Measurements from ENCODE around the gene LCT. TPM values are rescaled to one million over a fixed set of nuclear protein-coding genes. Genes with fewer than 3 reads are reported as not detected.

The LCT gene
- total RNA-seq, 2 donors from 2014 or later, result 0.57 TPM; not detected in 1

DNA sequence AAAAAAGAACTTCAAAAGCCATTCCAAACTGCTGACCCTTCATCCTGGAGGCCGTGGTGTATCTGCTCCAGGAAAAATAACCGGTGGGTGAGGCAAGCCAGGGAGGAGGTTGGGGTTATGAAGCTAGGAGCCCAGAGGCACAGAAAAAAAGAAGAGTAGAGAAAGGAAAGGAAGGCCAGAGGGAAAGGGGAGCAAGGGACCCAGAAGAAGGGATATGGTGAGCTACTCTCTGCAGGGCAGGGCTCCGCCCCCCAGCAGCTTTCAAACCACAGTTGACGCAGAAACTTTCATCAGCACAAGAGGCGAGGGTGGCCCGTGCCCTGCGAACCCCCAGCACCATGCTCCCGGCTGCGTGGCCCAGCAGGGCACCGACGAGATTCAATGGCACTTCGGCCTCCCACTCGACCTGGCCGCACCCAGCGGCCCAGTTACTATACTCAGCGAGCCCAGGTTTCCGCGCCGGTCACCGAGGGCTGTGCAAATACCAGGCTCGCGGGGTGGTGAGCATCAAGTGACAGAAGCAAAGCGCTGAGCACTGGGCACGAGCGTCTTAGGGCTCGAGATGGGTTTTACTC, 38.6 kb upstream of the LCT start:
- H3K4me1 ChIP-seq (replicated peaks), result no peaks in the 10 kb centered on the region
- no peaks in the 10 kb centered on the region for H3K27me3 ChIP-seq (replicated peaks; ENCODE audit: insufficient read depth)
- H3K36me3 ChIP-seq, result no peaks in the 10 kb centered on the region
- TF ChIP-seq, protein P1, sequence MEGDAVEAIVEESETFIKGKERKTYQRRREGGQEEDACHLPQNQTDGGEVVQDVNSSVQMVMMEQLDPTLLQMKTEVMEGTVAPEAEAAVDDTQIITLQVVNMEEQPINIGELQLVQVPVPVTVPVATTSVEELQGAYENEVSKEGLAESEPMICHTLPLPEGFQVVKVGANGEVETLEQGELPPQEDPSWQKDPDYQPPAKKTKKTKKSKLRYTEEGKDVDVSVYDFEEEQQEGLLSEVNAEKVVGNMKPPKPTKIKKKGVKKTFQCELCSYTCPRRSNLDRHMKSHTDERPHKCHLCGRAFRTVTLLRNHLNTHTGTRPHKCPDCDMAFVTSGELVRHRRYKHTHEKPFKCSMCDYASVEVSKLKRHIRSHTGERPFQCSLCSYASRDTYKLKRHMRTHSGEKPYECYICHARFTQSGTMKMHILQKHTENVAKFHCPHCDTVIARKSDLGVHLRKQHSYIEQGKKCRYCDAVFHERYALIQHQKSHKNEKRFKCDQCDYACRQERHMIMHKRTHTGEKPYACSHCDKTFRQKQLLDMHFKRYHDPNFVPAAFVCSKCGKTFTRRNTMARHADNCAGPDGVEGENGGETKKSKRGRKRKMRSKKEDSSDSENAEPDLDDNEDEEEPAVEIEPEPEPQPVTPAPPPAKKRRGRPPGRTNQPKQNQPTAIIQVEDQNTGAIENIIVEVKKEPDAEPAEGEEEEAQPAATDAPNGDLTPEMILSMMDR (IDR thresholded peaks at IDR 0.05), result no peak
- no peak for TF ChIP-seq POLR2A (IDR thresholded peaks at IDR 0.05)
- TF ChIP-seq POLR2AphosphoS5 (IDR thresholded peaks at IDR 0.05), result no peak
- no peaks in the 10 kb centered on the region for H3K9me3 ChIP-seq
- WGBS, result 1% methylated on average over 26 of the region's 26 CpGs
- intact Hi-C loops (cut with DNase I), result loop anchor here (10.0 kb wide), 1 partner anchor 131 kb away; the partner anchor contains the start of gene UBXN4
- DNase-seq (ENCODE audit: low spot score), result peak; percentile 42
- peak overlapping the region; percentile 68 to 80 for H3K27ac ChIP-seq
- H3K4me3 ChIP-seq, result peak overlapping the region; percentile 55 to 62

DNA sequence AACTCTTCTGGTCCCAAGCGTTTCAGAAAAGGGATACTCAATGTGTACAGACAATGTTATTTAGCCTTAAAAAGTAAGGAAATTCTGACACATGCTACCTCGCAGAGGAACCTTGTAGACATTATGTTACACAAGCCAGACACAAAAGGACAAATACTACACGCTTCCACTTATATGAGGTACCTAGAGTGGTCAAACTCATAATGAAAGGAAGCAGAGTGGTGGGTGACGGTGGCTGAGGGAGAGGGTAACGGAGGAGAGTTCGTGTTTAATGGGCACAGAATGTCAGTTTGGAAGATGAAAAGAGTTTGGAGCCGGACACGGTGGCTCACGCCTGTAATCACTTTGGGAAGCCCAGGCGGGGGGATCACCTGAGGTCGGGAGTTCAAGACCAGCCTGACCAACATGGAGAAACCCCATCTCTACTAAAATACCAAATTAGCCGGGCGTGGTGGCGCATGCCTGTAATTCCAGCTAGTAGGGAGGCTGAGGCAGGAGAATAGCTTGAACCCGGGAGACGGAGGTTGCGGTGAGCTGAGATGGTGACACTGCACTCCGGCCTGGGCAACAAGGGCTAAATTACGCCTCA, 37.9 kb upstream of the LCT start:
- Histone ChIP-seq H3K36me3 (no peaks in the 10 kb centered on the region), H3K4me1 (replicated peaks) (no peaks in the 10 kb centered on the region), H3K27me3 (replicated peaks; ENCODE audit: insufficient read depth) (no peaks in the 10 kb centered on the region), H3K4me3 (no peak overlapping the region), H3K27ac (no peak overlapping the region), H3K9me3 (no peaks in the 10 kb centered on the region)
- DNase-seq (ENCODE audit: low spot score), result no peak
- TF ChIP-seq POLR2A (IDR thresholded peaks at IDR 0.05) (no peak), POLR2AphosphoS5 (IDR thresholded peaks at IDR 0.05) (no peak)
- TF ChIP-seq, protein P1 (IDR thresholded peaks at IDR 0.05), result no peak
- intact Hi-C loops (cut with DNase I), result loop anchor here (10.0 kb wide), 1 partner anchor 130 kb away; the partner anchor contains the start of gene UBXN4
- 83% methylated on average over 19 of the region's 19 CpGs for WGBS

DNA sequence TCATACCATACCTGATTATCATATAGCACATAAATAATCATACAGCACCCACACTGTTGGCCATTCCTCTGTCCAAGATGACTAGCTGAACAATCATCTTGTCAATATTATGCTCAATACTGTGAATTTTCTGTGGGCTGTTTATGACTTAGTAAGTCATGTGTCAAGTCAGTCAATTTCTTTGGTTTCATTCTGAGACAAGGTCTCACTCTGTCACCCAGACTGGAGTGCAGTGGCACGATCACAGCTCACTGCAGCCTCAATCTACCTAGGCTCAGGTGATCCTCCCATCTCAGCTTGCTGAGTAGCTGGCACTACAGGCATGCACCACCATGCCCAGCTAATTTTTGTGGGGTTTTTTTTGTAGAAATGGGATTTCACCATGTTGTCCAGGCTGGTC, 33.6 kb upstream of the LCT start:
- no peaks in the 10 kb centered on the region for H3K27me3 ChIP-seq (replicated peaks; ENCODE audit: insufficient read depth)
- no peaks in the 10 kb centered on the region for H3K4me1 ChIP-seq (replicated peaks)
- no peak for DNase-seq (ENCODE audit: low spot score)
- intact Hi-C loops (cut with DNase I), result loop anchor here (10.0 kb wide), 1 partner anchor 126 kb away; the partner anchor contains the start of gene UBXN4
- H3K36me3 ChIP-seq, result no peaks in the 10 kb centered on the region
- H3K9me3 ChIP-seq, result no peaks in the 10 kb centered on the region
- H3K27ac ChIP-seq, result no peak overlapping the region
- 95% methylated on average over 1 of the region's 1 CpG for WGBS
- TF ChIP-seq POLR2A (IDR thresholded peaks at IDR 0.05) (no peak), POLR2AphosphoS5 (IDR thresholded peaks at IDR 0.05) (no peak)
- TF ChIP-seq, protein P1 (IDR thresholded peaks at IDR 0.05), result no peak
- no peak overlapping the region for H3K4me3 ChIP-seq

DNA sequence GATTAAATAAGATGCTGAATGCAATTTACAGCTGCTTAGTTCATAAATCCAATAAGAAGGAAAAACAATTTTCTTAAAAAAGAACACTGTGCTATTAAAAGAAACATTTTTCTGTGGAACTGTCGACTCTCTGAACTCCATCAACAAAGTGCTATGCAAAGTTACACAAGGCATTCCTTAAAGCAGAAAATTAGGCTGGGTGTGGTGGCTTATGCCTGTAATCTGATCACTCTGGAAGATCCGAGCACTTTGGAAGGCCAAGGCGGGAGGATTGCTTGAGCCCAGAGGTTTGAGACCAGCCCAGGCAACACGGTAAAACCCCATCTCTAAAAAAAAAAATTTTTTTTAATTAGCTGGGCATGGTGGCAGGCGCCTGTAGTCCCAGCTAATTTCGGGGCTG, 26.2 kb upstream of the LCT start:
- Histone ChIP-seq H3K27ac (no peak overlapping the region), H3K27me3 (replicated peaks; ENCODE audit: insufficient read depth) (no peaks in the 10 kb centered on the region), H3K9me3 (no peaks in the 10 kb centered on the region), H3K36me3 (peaks cover 0 to 5% of the 10 kb centered on the region in 2 donors), H3K4me3 (no peak overlapping the region), H3K4me1 (replicated peaks) (no peaks in the 10 kb centered on the region)
- 76% methylated on average over 6 of the region's 6 CpGs for WGBS
- intact Hi-C loops (cut with DNase I), result no loop called here
- no peak for DNase-seq (ENCODE audit: low spot score)
- TF ChIP-seq, protein P1 (IDR thresholded peaks at IDR 0.05), result no peak
- TF ChIP-seq POLR2AphosphoS5 (IDR thresholded peaks at IDR 0.05) (no peak), POLR2A (IDR thresholded peaks at IDR 0.05) (no peak)

DNA sequence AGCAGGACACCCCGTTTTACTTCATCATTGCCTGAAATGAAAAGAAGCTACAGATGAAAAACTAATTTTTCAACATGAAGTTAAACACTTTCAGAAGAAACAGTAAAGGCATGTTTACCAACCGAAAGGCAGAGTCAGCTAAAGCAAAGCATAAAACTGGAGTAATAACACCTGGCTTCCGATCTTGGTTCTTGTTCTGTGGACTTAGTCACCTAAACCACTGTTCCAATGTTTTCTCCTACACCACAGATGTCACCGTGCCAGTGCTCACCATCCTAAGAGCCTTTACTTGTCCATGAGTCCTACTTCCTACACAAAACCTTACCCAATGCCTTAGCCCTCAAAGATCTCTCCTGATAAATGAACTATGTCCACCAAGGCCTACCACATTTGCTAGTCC, 25.7 kb upstream of the LCT start:
- intact Hi-C loops (cut with DNase I), result no loop called here
- Histone ChIP-seq H3K27me3 (replicated peaks; ENCODE audit: insufficient read depth) (no peaks in the 10 kb centered on the region), H3K27ac (no peak overlapping the region), H3K4me3 (no peak overlapping the region), H3K9me3 (no peaks in the 10 kb centered on the region), H3K4me1 (replicated peaks) (no peaks in the 10 kb centered on the region), H3K36me3 (peaks cover 0 to 5% of the 10 kb centered on the region in 2 donors)
- DNase-seq (ENCODE audit: low spot score), result no peak
- TF ChIP-seq, protein P1 (IDR thresholded peaks at IDR 0.05), result no peak
- TF ChIP-seq POLR2A (IDR thresholded peaks at IDR 0.05), result no peak
- TF ChIP-seq POLR2AphosphoS5 (IDR thresholded peaks at IDR 0.05), result no peak
- WGBS, result 76% methylated on average over 4 of the region's 4 CpGs
